H9 (cell line): Measurements from ENCODE around the gene EIF3M. TPM values are rescaled to one million over a fixed set of nuclear protein-coding genes. Genes with fewer than 3 reads are reported as not detected.

Experiments used
- DNase-seq: peaks from one replicate; pipeline ENCODE4 v3.0.0-alpha.2; 2017
- H2AFZ ChIP-seq: one replicate; pipeline ENCODE4 v1.6.1; 2013; ENCODE audit warnings: mild to moderate bottlenecking, low read length, control low read depth, moderate library complexity
- H2AK5ac ChIP-seq: 2 replicates; pipeline ENCODE4 v1.6.1; 2013; ENCODE audit warnings: low read length, control low read depth, mixed read lengths; ENCODE audit not compliant: insufficient read length
- H2BK120ac ChIP-seq: one replicate; pipeline ENCODE4 v1.6.1; 2013; ENCODE audit warnings: low read depth, mild to moderate bottlenecking, low read length, control low read depth, inconsistent platforms; ENCODE audit not compliant: poor library complexity, severe bottlenecking
- H2BK12ac ChIP-seq: 2 replicates; pipeline ENCODE4 v1.6.1; 2013; ENCODE audit warnings: low read length, control low read depth, mixed read lengths, low read depth; ENCODE audit not compliant: insufficient read length
- H2BK15ac ChIP-seq: 2 replicates; pipeline ENCODE4 v1.6.1; 2013; ENCODE audit warnings: low read depth, low read length, control low read depth
- H2BK20ac ChIP-seq: one replicate; pipeline ENCODE4 v1.6.1; 2013; ENCODE audit warnings: low read depth, mild to moderate bottlenecking, low read length, control low read depth, inconsistent platforms; ENCODE audit not compliant: poor library complexity, severe bottlenecking
- H2BK5ac ChIP-seq: 2 replicates; pipeline ENCODE4 v1.6.1; 2013; ENCODE audit warnings: low read length, control low read depth, mixed read lengths; ENCODE audit not compliant: insufficient read length
- H3K14ac ChIP-seq: 2 replicates; pipeline ENCODE4 v1.6.1; 2013; ENCODE audit warnings: low read length, control low read depth; ENCODE audit not compliant: insufficient read depth
- H3K18ac ChIP-seq: 2 replicates; pipeline ENCODE4 v1.6.1; 2013; ENCODE audit warnings: low read depth, mild to moderate bottlenecking, mixed read lengths, low read length, control low read depth; ENCODE audit not compliant: insufficient read length
- H3K23ac ChIP-seq: 2 replicates; pipeline ENCODE4 v1.6.1; 2013; ENCODE audit warnings: low read length, control low read depth, mixed read lengths, low read depth; ENCODE audit not compliant: insufficient read length
- H3K23me2 ChIP-seq: 2 replicates; pipeline ENCODE4 v1.6.1; 2013; ENCODE audit warnings: low read depth, mild to moderate bottlenecking, mixed read lengths, low read length, control low read depth; ENCODE audit not compliant: insufficient read length, poor library complexity, severe bottlenecking
- H3K27ac ChIP-seq: 2 replicates; pipeline ENCODE4 v1.5.1; 2013; ENCODE audit warnings: low read length, control low read depth, mixed read lengths, low read depth; ENCODE audit not compliant: insufficient read length
- H3K27me3 ChIP-seq: 2 replicates; pipeline ENCODE4 v1.6.1; 2013; ENCODE audit warnings: low read length, control low read depth, inconsistent platforms; ENCODE audit not compliant: insufficient read depth
- H3K4ac ChIP-seq: 2 replicates; pipeline ENCODE4 v1.6.1; 2013; ENCODE audit warnings: low read depth, mild to moderate bottlenecking, control low read depth, inconsistent platforms, low read length, moderate library complexity
- H3K4me1 ChIP-seq: 2 replicates; pipeline ENCODE4 v1.6.1; 2013; ENCODE audit warnings: low read length, control low read depth, inconsistent platforms; ENCODE audit not compliant: insufficient read depth
- H3K4me2 ChIP-seq: 2 replicates; pipeline ENCODE4 v1.6.1; 2013; ENCODE audit warnings: low read length, control low read depth, mixed read lengths; ENCODE audit not compliant: insufficient read length, insufficient read depth
- H3K56ac ChIP-seq: 2 replicates; pipeline ENCODE4 v1.6.1; 2013; ENCODE audit warnings: low read depth, mild to moderate bottlenecking, mixed read lengths, low read length, control low read depth; ENCODE audit not compliant: insufficient read length
- H3K79me1 ChIP-seq: 2 replicates; pipeline ENCODE4 v1.6.1; 2013; ENCODE audit warnings: low read depth, mild to moderate bottlenecking, moderate library complexity, low read length, control low read depth, inconsistent platforms; ENCODE audit not compliant: insufficient read depth, poor library complexity, severe bottlenecking
- H3K79me2 ChIP-seq: 2 replicates; pipeline ENCODE4 v1.6.1; 2013; ENCODE audit warnings: low read length, control low read depth, inconsistent platforms; ENCODE audit not compliant: insufficient read depth
- H3K9ac ChIP-seq: 2 replicates; pipeline ENCODE4 v1.6.1; 2013; ENCODE audit warnings: low read length, control low read depth, mixed read lengths; ENCODE audit not compliant: insufficient read length; ENCODE audit errors: extremely low read depth
- H3K9me3 ChIP-seq: one replicate; pipeline ENCODE4 v1.6.1; 2013; ENCODE audit warnings: low read depth, low read length, inconsistent platforms; ENCODE audit not compliant: control insufficient read depth
- H3T11ph ChIP-seq: one replicate; pipeline ENCODE4 v1.6.1; 2013; ENCODE audit warnings: mild to moderate bottlenecking, low read length, control low read depth, inconsistent platforms
- H4K20me1 ChIP-seq: one replicate; pipeline ENCODE4 v1.6.1; 2013; ENCODE audit not compliant: control insufficient read depth, insufficient read length, insufficient read depth
- H4K5ac ChIP-seq: 2 replicates; pipeline ENCODE4 v1.6.1; 2013; ENCODE audit warnings: low read depth, mild to moderate bottlenecking, mixed read lengths, low read length, control low read depth; ENCODE audit not compliant: insufficient read length
- H4K8ac ChIP-seq: replicated peaks from 2 replicates; pipeline ENCODE4 v1.6.1; 2013; ENCODE audit warnings: low read length, control low read depth, mixed read lengths, low read depth; ENCODE audit not compliant: insufficient read length
- H4K91ac ChIP-seq: 2 replicates; pipeline ENCODE4 v1.6.1; 2013; ENCODE audit warnings: low read depth, mild to moderate bottlenecking, moderate library complexity, mixed read lengths, low read length, control low read depth; ENCODE audit not compliant: insufficient read length
- H3K27ac Mint-ChIP-seq, 3 experiments: 2 replicates in 2 of 3; 3 replicates in 1 of 3; pipeline ENCODE4 v1.8.0; 2020 to 2021; ENCODE audit warnings: mixed read lengths in 3 of 3, mild to moderate bottlenecking in 1 of 3, moderate library complexity in 1 of 3
- H3K27me3 Mint-ChIP-seq: 2 replicates; pipeline ENCODE4 v1.8.0; 2021; ENCODE audit warnings: low read depth, mild to moderate bottlenecking, moderate library complexity, mixed read lengths
- H3K36me3 Mint-ChIP-seq, 3 experiments: 2 replicates in 2 of 3; 3 replicates in 1 of 3; pipeline ENCODE4 v1.8.0; 2020 to 2021; ENCODE audit warnings: low read depth in 3 of 3, mixed read lengths in 3 of 3; ENCODE audit not compliant: insufficient read depth in 1 of 3
- H3K4me1 Mint-ChIP-seq, 2 experiments: 2 replicates each; pipeline ENCODE4 v1.8.0; 2020; ENCODE audit warnings: mixed read lengths in 2 of 2
- H3K4me3 Mint-ChIP-seq, 2 experiments: 2 replicates in 1 of 2; 3 replicates in 1 of 2; pipeline ENCODE4 v1.8.0; 2020 to 2021; ENCODE audit warnings: mild to moderate bottlenecking in 2 of 2, mixed read lengths in 2 of 2, moderate library complexity in 1 of 2
- H3K9me3 Mint-ChIP-seq, 2 experiments: 2 replicates in 1 of 2; 3 replicates in 1 of 2; pipeline ENCODE4 v1.8.0; 2020; ENCODE audit warnings: mild to moderate bottlenecking in 2 of 2, mixed read lengths in 2 of 2, moderate library complexity in 1 of 2
- CTCF ChIP-seq: fragments of 200-600 bp; sonication (generic); conservative IDR thresholded peaks from 3 replicates; pipeline ENCODE4 v1.8.0; 2021; ENCODE audit warnings: antibody characterized with exemption, mild to moderate bottlenecking
- WGBS: extraction: QIAGEN DNeasy Blood & Tissue Kit; methylation state at CpG from one replicate; pipeline ENCODE4 v1.1.7; 2013; ENCODE audit warnings: missing lambda C conversion rate, low lambda C conversion rate, mixed read lengths; ENCODE audit not compliant: insufficient read length; ENCODE audit errors: extremely low coverage; 5-methylcytosine and 5-hydroxymethylcytosine counted together
- long read RNA-seq: library from polyadenylated mRNA; unstranded; transcript quantifications from one replicate; pipeline ENCODE4 v2.0.0, GENCODE V29; 2020
- total RNA-seq: library from RNA; stranded (reverse); gene quantifications from 2 replicates; pipeline ENCODE4 v1.2.1, GENCODE V29; 2021

EIF3M gene
- 365 TPM in 2 replicates for total RNA-seq
- long read RNA-seq, full-length matches to known transcripts, result 957 of 1,068 reads
- long read RNA-seq, partial matches to known transcripts, result 14 of 1,068 reads
- long read RNA-seq, other reads (novel, unspliced or antisense), result 97 of 1,068 reads

GRCh38 chr11:32583459-32584271 is at the start of gene EIF3M:
Gene EIF3M (plus strand): TSS chr11:32583831. CDS start chr11:32583888, 57 bp downstream.
- H3K27me3 Mint-ChIP-seq, result no peaks in the 10 kb centered on the region
- peaks cover 14 to 22% (median 16%) of the 10 kb centered on the region in 3 experiments; a peak in 6 of 7 replicates for H3K36me3 Mint-ChIP-seq
- peak within 1 kb of the TSS; percentile 85 to 98 (median 95); a peak in 6 of 7 replicates for H3K27ac Mint-ChIP-seq
- no peak within 1 kb of the TSS for H3K27ac ChIP-seq
- no peak for TF ChIP-seq CTCF
- no peak within 1 kb of the TSS for H2AK5ac ChIP-seq
- H3K23me2 ChIP-seq, result peaks cover 3% of the 10 kb centered on the region
- no peak within 1 kb of the TSS for H4K91ac ChIP-seq
- WGBS, result no CpG with 5 or more reads among the region's 70 CpGs
- no peak within 1 kb of the TSS for H4K5ac ChIP-seq
- peak within 1 kb of the TSS; percentile 88 for H3K9ac ChIP-seq
- H3K4me1 ChIP-seq, result no peaks in the 10 kb centered on the region
- H3K9me3 Mint-ChIP-seq, result no peaks in the 10 kb centered on the region
- H3K4me2 ChIP-seq, result peak within 1 kb of the TSS; percentile 84
- peak within 1 kb of the TSS; percentile 87 for H3K18ac ChIP-seq
- H2BK15ac ChIP-seq, result no peak within 1 kb of the TSS; the same call in 1 of the 2 replicates
- no peak within 1 kb of the TSS; the same call in 1 of the 2 replicates for H3K4ac ChIP-seq
- H3K79me1 ChIP-seq, result peaks cover under 1% of the 10 kb centered on the region
- no peak within 1 kb of the TSS for H2BK12ac ChIP-seq
- H2AFZ ChIP-seq, result peak within 1 kb of the TSS; percentile 87
- H3K4me3 Mint-ChIP-seq, result peak within 1 kb of the TSS; percentile 96 to 98
- no peak within 1 kb of the TSS for H2BK20ac ChIP-seq
- peaks cover 17 to 25% of the 10 kb centered on the region in 2 experiments for H3K4me1 Mint-ChIP-seq
- H3K27me3 ChIP-seq, result no peaks in the 10 kb centered on the region
- H4K20me1 ChIP-seq, result no peaks in the 10 kb centered on the region
- H4K8ac ChIP-seq, result no peak within 1 kb of the TSS
- peak within 1 kb of the TSS; percentile 97 for H3K14ac ChIP-seq
- DNase-seq, result peak; percentile 97
- no peak within 1 kb of the TSS for H2BK5ac ChIP-seq
- H3T11ph ChIP-seq, result no peak within 1 kb of the TSS
- no peak within 1 kb of the TSS for H3K23ac ChIP-seq
- H2BK120ac ChIP-seq, result no peak within 1 kb of the TSS
- no peak within 1 kb of the TSS for H3K56ac ChIP-seq
- peaks cover 31% of the 10 kb centered on the region; the same call in 1 of the 2 replicates for H3K79me2 ChIP-seq
- no peaks in the 10 kb centered on the region for H3K9me3 ChIP-seq
